Ascending aorta (tissue), 2 donors: ENCODE data around the gene WDR74. TPM values are rescaled to one million over a fixed set of nuclear protein-coding genes. Genes with fewer than 3 reads are reported as not detected.
"Not testable (repeated sequence)": the region's sequence is repeated elsewhere in the genome, so short reads cannot be mapped to it uniquely, and the experiment has no call there.

Source experiments
- DNase-seq, 2 donors: peaks; one replicate each; pipeline ENCODE4 v3.0.0-alpha.2; 2019; ENCODE audit warnings: low spot score in 2 of 2
- H3K27ac ChIP-seq, 2 donors: fragments of 200-600 bp; sonication (generic); one replicate each; pipeline ENCODE4 v1.5.1; 2016 to 2017; ENCODE audit warnings: mild to moderate bottlenecking in 1 of 2
- H3K27me3 ChIP-seq: fragments of 200-600 bp; sonication (generic); one replicate; pipeline ENCODE4 v1.5.1; 2017
- H3K36me3 ChIP-seq, 2 donors: fragments of 200-600 bp; sonication (generic); one replicate each; pipeline ENCODE4 v1.5.1; 2016
- H3K4me1 ChIP-seq, 2 donors: fragments of 200-600 bp; sonication (generic); one replicate each; pipeline ENCODE4 v1.5.1; 2016 to 2017; ENCODE audit warnings: mild to moderate bottlenecking in 1 of 2
- H3K4me3 ChIP-seq, 2 donors: fragments of 200-600 bp; sonication (generic); one replicate each; pipeline ENCODE4 v1.5.1; 2016 to 2017; ENCODE audit warnings: mild to moderate bottlenecking in 1 of 2
- H3K9me3 ChIP-seq, 2 donors: fragments of 200-600 bp; sonication (generic); one replicate each; pipeline ENCODE4 v1.5.1; 2016
- CTCF ChIP-seq, 3 experiments: fragments of 200-600 bp in 2 of 3; fragments of 450-650 bp in 1 of 3; sonication (generic) in 2 of 3; IDR thresholded peaks; one replicate each; pipeline ENCODE4 v1.5.1; 2016 to 2019; ENCODE audit warnings: antibody characterized with exemption in 3 of 3, mild to moderate bottlenecking in 1 of 3, moderate library complexity in 1 of 3
- intact Hi-C: fragments of 100-400 bp; cut with DNase I; formaldehyde crosslinking; loops from one replicate; pipeline ENCODE4 v1.15.1; 2023
- total RNA-seq: library from RNA; depleted of rRNA; stranded (reverse); fragments of >200 nt; gene quantifications from one replicate; pipeline ENCODE4 v1.1.0, GENCODE V29; 2016

The WDR74 gene
- total RNA-seq, 1 donor from 2014 or later = 28.7 TPM

GRCh38 chr11:62865635-62866034 is 26.2 kb upstream of the WDR74 start:
- H3K36me3 ChIP-seq = no peaks in the 10 kb centered on the region
- H3K4me3 ChIP-seq = no peak overlapping the region
- no peak for TF ChIP-seq CTCF (IDR thresholded peaks at IDR 0.05)
- H3K4me1 ChIP-seq = no peaks in the 10 kb centered on the region
- H3K9me3 ChIP-seq = no peaks in the 10 kb centered on the region
- intact Hi-C loops = no loop called here
- no peaks in the 10 kb centered on the region for H3K27me3 ChIP-seq
- H3K27ac ChIP-seq = no peak overlapping the region
- no peak for DNase-seq

GRCh38 chr11:62863687-62864335 is 24.4 kb upstream of the WDR74 start:
- Histone ChIP-seq H3K4me1 (no peaks in the 10 kb centered on the region), H3K27ac (no peak overlapping the region), H3K4me3 (no peak overlapping the region), H3K9me3 (no peaks in the 10 kb centered on the region), H3K36me3 (no peaks in the 10 kb centered on the region), H3K27me3 (no peaks in the 10 kb centered on the region)
- DNase-seq = no peak
- no peak for TF ChIP-seq CTCF (IDR thresholded peaks at IDR 0.05)
- intact Hi-C loops = loop anchor here (5.0 kb wide), 1 partner anchor 92 kb away; the partner anchor contains the start of gene TAF6L

GRCh38 chr11:62861564-62862192 is 22.3 kb upstream of the WDR74 start:
- not testable (repeated sequence) for H3K4me3 ChIP-seq, DNase-seq, H3K9me3 ChIP-seq, H3K27me3 ChIP-seq, H3K4me1 ChIP-seq, H3K27ac ChIP-seq, H3K36me3 ChIP-seq
- intact Hi-C loops = loop anchor here (1.0 to 5.0 kb wide), 3 partner anchors 19 to 89 kb away; partner anchors contain the start of genes SLC3A2 and TAF6L

GRCh38 chr11:62860835-62861563 is 21.6 kb upstream of the WDR74 start:
- Histone ChIP-seq H3K27me3 (no peaks in the 10 kb centered on the region), H3K4me1 (no peaks in the 10 kb centered on the region), H3K36me3 (no peaks in the 10 kb centered on the region), H3K9me3 (no peaks in the 10 kb centered on the region), H3K27ac (no peak overlapping the region), H3K4me3 (no peak overlapping the region)
- intact Hi-C loops = loop anchor here (5.0 kb wide), 1 partner anchor 89 kb away; the partner anchor contains the start of gene TAF6L
- TF ChIP-seq CTCF (IDR thresholded peaks at IDR 0.05) = no peak
- DNase-seq = no peak

- intact Hi-C loops = loop anchor here (5.0 kb wide), 1 partner anchor 132 kb away; the partner anchor contains the start of genes HNRNPUL2 and TTC9C
- not testable (repeated sequence) for DNase-seq, H3K4me3 ChIP-seq, H3K36me3 ChIP-seq, H3K4me1 ChIP-seq, H3K27ac ChIP-seq, H3K9me3 ChIP-seq, H3K27me3 ChIP-seq
These were observed 19.9 kb upstream of the WDR74 start for GRCh38 chr11:62859281-62859703.

- H3K27ac ChIP-seq = no peak overlapping the region
- H3K36me3 ChIP-seq = peaks cover 6 to 12% of the 10 kb centered on the region in 2 donors
- H3K4me1 ChIP-seq = peaks cover 10 to 15% of the 10 kb centered on the region in 2 donors
- H3K4me3 ChIP-seq = no peak overlapping the region
- no peaks in the 10 kb centered on the region for H3K9me3 ChIP-seq
- no peak for DNase-seq
- intact Hi-C loops = loop anchor here (5.0 kb wide), 1 partner anchor 131 kb away; the partner anchor contains the start of genes HNRNPUL2 and TTC9C
- H3K27me3 ChIP-seq = no peaks in the 10 kb centered on the region
- no peak for TF ChIP-seq CTCF (IDR thresholded peaks at IDR 0.05)
These were observed 18.8 kb upstream of the WDR74 start for GRCh38 chr11:62858201-62858600.
